Mesenchymal stem cell (in vitro differentiated cells and primary cell): ENCODE results near the gene SCN4B.

Source experiments
- DNase-seq: peaks from one replicate; pipeline ENCODE4 v3.0.0-alpha.2; 2013
- H2AFZ ChIP-seq: one replicate; pipeline ENCODE4 v1.6.1; 2013; ENCODE audit warnings: low read depth, mild to moderate bottlenecking, control low read depth, inconsistent platforms, low read length, moderate library complexity
- H2AK5ac ChIP-seq: 2 replicates; pipeline ENCODE4 v1.6.1; 2013; ENCODE audit warnings: low read length, moderate library complexity, mild to moderate bottlenecking, inconsistent platforms; ENCODE audit not compliant: severe bottlenecking
- H2BK120ac ChIP-seq: one replicate; pipeline ENCODE4 v1.6.1; 2013; ENCODE audit warnings: low read depth, mild to moderate bottlenecking, inconsistent platforms, low read length, moderate library complexity
- H2BK12ac ChIP-seq, 2 experiments: one replicate each; pipeline ENCODE4 v1.6.1; 2013; ENCODE audit warnings: inconsistent platforms in 2 of 2, low read length in 2 of 2, mild to moderate bottlenecking in 2 of 2, moderate library complexity in 2 of 2, control low read depth in 1 of 2
- H2BK15ac ChIP-seq: one replicate; pipeline ENCODE4 v1.6.1; 2013; ENCODE audit warnings: mild to moderate bottlenecking, low read depth, inconsistent platforms; ENCODE audit not compliant: poor library complexity, severe bottlenecking
- H2BK5ac ChIP-seq: 2 replicates; pipeline ENCODE4 v1.6.1; 2013; ENCODE audit warnings: low read depth, mild to moderate bottlenecking, low read length, control low read depth, inconsistent platforms; ENCODE audit not compliant: poor library complexity, severe bottlenecking
- H3K14ac ChIP-seq, 2 experiments: one replicate each; pipeline ENCODE4 v1.6.1; 2013; ENCODE audit warnings: inconsistent platforms in 2 of 2, low read length in 2 of 2, control low read depth in 1 of 2, mild to moderate bottlenecking in 1 of 2, moderate library complexity in 1 of 2
- H3K18ac ChIP-seq, 2 experiments: one replicate each; pipeline ENCODE4 v1.6.1; 2013; ENCODE audit warnings: inconsistent platforms in 2 of 2, low read length in 2 of 2, control low read depth in 1 of 2, low read depth in 1 of 2, mild to moderate bottlenecking in 1 of 2
- H3K23ac ChIP-seq, 2 experiments: one replicate each; pipeline ENCODE4 v1.6.1; 2013; ENCODE audit warnings: inconsistent platforms in 2 of 2, low read length in 2 of 2, mild to moderate bottlenecking in 2 of 2, moderate library complexity in 2 of 2, control low read depth in 1 of 2
- H3K27ac ChIP-seq: 2 replicates; pipeline ENCODE4 v1.5.1; 2013; ENCODE audit warnings: mild to moderate bottlenecking, moderate library complexity, low read length, control low read depth, inconsistent platforms; ENCODE audit not compliant: poor library complexity, severe bottlenecking
- H3K27me3 ChIP-seq, 2 experiments: 2 replicates each; pipeline versions ENCODE4 v1.6.1 to v1.7.0; 2013; ENCODE audit warnings: low read length in 2 of 2, mild to moderate bottlenecking in 2 of 2, moderate library complexity in 2 of 2, control low read depth in 1 of 2, inconsistent platforms in 1 of 2; ENCODE audit not compliant: control insufficient read depth in 1 of 2, insufficient read depth in 1 of 2
- H3K36me3 ChIP-seq, 2 experiments: 2 replicates each; pipeline versions ENCODE4 v1.6.1 to v1.7.0; 2013; ENCODE audit warnings: low read length in 2 of 2, control low read depth in 1 of 2, inconsistent platforms in 1 of 2, low read depth in 1 of 2, mild to moderate bottlenecking in 1 of 2; ENCODE audit not compliant: insufficient read depth in 2 of 2, control insufficient read depth in 1 of 2
- H3K4ac ChIP-seq, 2 experiments: one replicate each; pipeline ENCODE4 v1.6.1; 2013; ENCODE audit warnings: inconsistent platforms in 2 of 2, low read length in 2 of 2, mild to moderate bottlenecking in 2 of 2, moderate library complexity in 2 of 2, control low read depth in 1 of 2, low read depth in 1 of 2
- H3K4me1 ChIP-seq: 2 replicates; pipeline ENCODE4 v1.6.1; 2013; ENCODE audit warnings: low read depth, low read length, control low read depth; ENCODE audit not compliant: control insufficient read depth, insufficient read depth
- H3K4me2 ChIP-seq: 2 replicates; pipeline ENCODE4 v1.6.1; 2013; ENCODE audit warnings: low read length, mild to moderate bottlenecking, inconsistent platforms; ENCODE audit not compliant: poor library complexity, severe bottlenecking
- H3K4me3 ChIP-seq, 2 experiments: 2 replicates each; pipeline versions ENCODE4 v1.5.1 to v1.7.0; 2013; ENCODE audit warnings: low read length in 2 of 2, mild to moderate bottlenecking in 2 of 2, control low read depth in 1 of 2, low read depth in 1 of 2; ENCODE audit not compliant: insufficient read depth in 1 of 2
- H3K79me1 ChIP-seq: replicated peaks from 2 replicates; pipeline ENCODE4 v1.6.1; 2013; ENCODE audit warnings: mild to moderate bottlenecking, control low read depth, low read length, inconsistent platforms; ENCODE audit not compliant: poor library complexity, severe bottlenecking
- H3K9ac ChIP-seq: 2 replicates; pipeline ENCODE4 v1.7.0; 2013; ENCODE audit warnings: mild to moderate bottlenecking, low read length, moderate library complexity
- H3K9me3 ChIP-seq: 2 replicates; pipeline ENCODE4 v1.7.0; 2013; ENCODE audit warnings: mild to moderate bottlenecking, low read length; ENCODE audit not compliant: control insufficient read depth
- H4K8ac ChIP-seq: one replicate; pipeline ENCODE4 v1.6.1; 2013; ENCODE audit warnings: inconsistent platforms, mild to moderate bottlenecking, low read length, moderate library complexity
- H4K91ac ChIP-seq: one replicate; pipeline ENCODE4 v1.6.1; 2013; ENCODE audit warnings: mild to moderate bottlenecking, low read length, inconsistent platforms
- WGBS: methylation state at CpG from one replicate; pipeline ENCODE4 v1.1.7; 2013; ENCODE audit warnings: mixed read lengths; 5-methylcytosine and 5-hydroxymethylcytosine counted together

The SCN4B gene

GRCh38 chr11:118139578-118139977, 13.0 kb downstream of the SCN4B start:
- Histone ChIP-seq H3K23ac (no peak overlapping the region), H3K9ac (no peak overlapping the region), H3K4me3 (no peak overlapping the region), H2AK5ac (no peak overlapping the region), H2AFZ (no peak overlapping the region), H4K91ac (no peak overlapping the region), H2BK15ac (no peak overlapping the region), H2BK12ac (no peak overlapping the region), H3K4me2 (no peak overlapping the region), H3K27me3 (peaks cover 87 to 93% of the 10 kb centered on the region in 2 experiments), H3K27ac (no peak overlapping the region), H3K4me1 (no peaks in the 10 kb centered on the region), H3K9me3 (no peaks in the 10 kb centered on the region), H3K4ac (no peak overlapping the region), H3K79me1 (no peaks in the 10 kb centered on the region), H3K36me3 (no peaks in the 10 kb centered on the region), H2BK120ac (no peak overlapping the region), H3K14ac (no peak overlapping the region), H4K8ac (no peak overlapping the region), H3K18ac (no peak overlapping the region), H2BK5ac (no peak overlapping the region)
- no peak for DNase-seq
- WGBS = 36% methylated on average over 1 of the region's 1 CpG

- no peaks in the 10 kb centered on the region for H3K9me3 ChIP-seq
- no peak overlapping the region for H4K91ac ChIP-seq
- no peak for DNase-seq
- no peak overlapping the region for H2BK15ac ChIP-seq
- H3K27me3 ChIP-seq = peaks cover 86 to 93% of the 10 kb centered on the region in 2 experiments
- no peak overlapping the region for H2BK12ac ChIP-seq
- H3K4me1 ChIP-seq = no peaks in the 10 kb centered on the region
- no peak overlapping the region for H2BK5ac ChIP-seq
- H4K8ac ChIP-seq = no peak overlapping the region
- H3K14ac ChIP-seq = no peak overlapping the region
- 65% methylated on average over 10 of the region's 10 CpGs for WGBS
- no peak overlapping the region for H3K4me2 ChIP-seq
- no peaks in the 10 kb centered on the region for H3K36me3 ChIP-seq
- H3K4ac ChIP-seq = no peak overlapping the region
- H2BK120ac ChIP-seq = no peak overlapping the region
- H2AFZ ChIP-seq = no peak overlapping the region
- H3K79me1 ChIP-seq = no peaks in the 10 kb centered on the region
- H3K18ac ChIP-seq = no peak overlapping the region
- no peak overlapping the region for H3K9ac ChIP-seq
- H3K27ac ChIP-seq = no peak overlapping the region
- no peak overlapping the region for H3K23ac ChIP-seq
- no peak overlapping the region for H3K4me3 ChIP-seq
- H2AK5ac ChIP-seq = no peak overlapping the region
Measured at GRCh38 chr11:118138839-118139420, 13.7 kb downstream of the SCN4B start.

DNA sequence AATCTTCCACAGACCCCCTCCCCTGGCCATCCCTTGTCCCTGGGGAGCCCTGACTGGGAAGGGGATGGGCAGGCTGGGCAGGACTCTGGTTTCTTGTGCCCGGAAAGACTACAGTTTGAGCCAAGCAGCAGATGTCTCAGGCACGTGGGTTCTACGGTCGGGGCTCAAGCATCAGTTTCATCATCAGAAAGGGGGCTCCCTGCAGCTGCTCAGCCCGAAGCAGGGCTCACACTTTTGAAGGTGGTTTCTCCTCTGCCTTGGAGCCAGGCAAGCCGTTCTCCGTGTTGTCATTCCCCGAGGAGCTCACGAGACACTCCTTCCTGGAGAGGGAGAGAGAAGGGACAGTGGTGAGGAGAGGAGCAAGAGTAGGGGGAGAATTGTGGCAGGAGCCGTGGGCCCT, 15.8 kb downstream of the SCN4B start:
- H2BK120ac ChIP-seq = no peak overlapping the region
- H3K4ac ChIP-seq = no peak overlapping the region
- no peak overlapping the region for H2AK5ac ChIP-seq
- H3K4me3 ChIP-seq = no peak overlapping the region
- no peak for DNase-seq
- H3K36me3 ChIP-seq = no peaks in the 10 kb centered on the region
- no peaks in the 10 kb centered on the region for H3K4me1 ChIP-seq
- H3K18ac ChIP-seq = no peak overlapping the region
- no peak overlapping the region for H3K23ac ChIP-seq
- no peak overlapping the region for H3K27ac ChIP-seq
- peaks cover 78 to 86% of the 10 kb centered on the region in 2 experiments for H3K27me3 ChIP-seq
- H4K91ac ChIP-seq = no peak overlapping the region
- H3K4me2 ChIP-seq = no peak overlapping the region
- no peak overlapping the region for H2AFZ ChIP-seq
- H2BK12ac ChIP-seq = no peak overlapping the region
- no peaks in the 10 kb centered on the region for H3K9me3 ChIP-seq
- WGBS = 80% methylated on average over 9 of the region's 10 CpGs
- no peak overlapping the region for H2BK5ac ChIP-seq
- H3K9ac ChIP-seq = no peak overlapping the region
- H2BK15ac ChIP-seq = no peak overlapping the region
- H3K14ac ChIP-seq = no peak overlapping the region
- H3K79me1 ChIP-seq = no peaks in the 10 kb centered on the region
- no peak overlapping the region for H4K8ac ChIP-seq

DNA sequence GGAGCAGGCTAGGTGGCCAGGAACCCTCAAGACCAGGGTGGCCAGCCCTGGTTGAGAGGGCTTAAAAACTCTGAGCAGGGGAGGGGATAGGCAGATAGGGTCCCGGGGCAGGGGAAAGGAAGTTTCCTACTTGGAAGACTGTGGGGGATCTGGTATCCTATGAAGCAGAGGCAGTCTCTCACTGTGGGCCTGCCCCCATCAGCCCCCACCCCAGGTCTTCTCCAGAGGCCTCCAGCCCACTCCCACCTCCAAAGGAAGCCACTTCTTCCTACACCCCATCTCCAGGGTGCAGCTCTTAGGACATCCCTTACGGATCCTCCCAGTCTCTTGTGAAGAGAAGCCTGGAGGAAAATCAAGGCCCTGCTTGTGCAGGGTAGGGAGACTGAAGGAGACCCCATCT, 16.3 kb downstream of the SCN4B start:
- no peaks in the 10 kb centered on the region for H3K36me3 ChIP-seq
- H3K27ac ChIP-seq = no peak overlapping the region
- no peak overlapping the region for H3K23ac ChIP-seq
- H3K4me1 ChIP-seq = no peaks in the 10 kb centered on the region
- H3K79me1 ChIP-seq = no peaks in the 10 kb centered on the region
- no peak overlapping the region for H2AFZ ChIP-seq
- H2AK5ac ChIP-seq = no peak overlapping the region
- no peak overlapping the region for H3K4me2 ChIP-seq
- H3K27me3 ChIP-seq = peaks cover 78 to 85% of the 10 kb centered on the region in 2 experiments
- no peak overlapping the region for H2BK12ac ChIP-seq
- WGBS = 63% methylated on average over 1 of the region's 2 CpGs
- H3K14ac ChIP-seq = no peak overlapping the region
- no peak overlapping the region for H3K4ac ChIP-seq
- H3K18ac ChIP-seq = no peak overlapping the region
- no peak overlapping the region for H3K4me3 ChIP-seq
- no peak overlapping the region for H4K8ac ChIP-seq
- DNase-seq = no peak
- no peak overlapping the region for H2BK120ac ChIP-seq
- no peak overlapping the region for H4K91ac ChIP-seq
- no peak overlapping the region for H3K9ac ChIP-seq
- H2BK15ac ChIP-seq = no peak overlapping the region
- H2BK5ac ChIP-seq = no peak overlapping the region
- H3K9me3 ChIP-seq = no peaks in the 10 kb centered on the region
